Fibroblast of lung (primary cell): ENCODE data around the gene C17orf107.

ENCODE experiments used
- CTCF ChIP-seq, 2 donors: IDR thresholded peaks in 1 of 2; conservative IDR thresholded peaks in 1 of 2; 1 replicate in 1 of 2; 2 replicates in 1 of 2; pipeline ENCODE4 v1.5.1; 2011 to 2012; ENCODE audit warnings: low read length in 2 of 2, control low read depth in 1 of 2, inconsistent platforms in 1 of 2, low read depth in 1 of 2, mild to moderate bottlenecking in 1 of 2
- EZH2 ChIP-seq: IDR thresholded peaks from 2 replicates; pipeline ENCODE4 v1.5.1; 2012; ENCODE audit warnings: low read length, control low read depth, mild to moderate bottlenecking; ENCODE audit errors: missing control alignments

GRCh38 chr17:4941319-4941610, 41.9 kb downstream of the C17orf107 start:
- no peak for TF ChIP-seq CTCF (conservative IDR thresholded peaks at IDR 0.05 in 1 of 2, IDR thresholded peaks at IDR 0.05 in 1 of 2; ENCODE audit: low read depth in 1 of 2, low read length in 2 of 2)
- no peak for TF ChIP-seq EZH2
